Spleen (tissue), 7 donors: ENCODE data around the gene SEMA3G.

Experiments
- POLR2A ChIP-seq, 3 donors: fragments of 450-650 bp; IDR thresholded peaks; one replicate each; pipeline ENCODE4 v1.5.1; 2017; ENCODE audit warnings: antibody characterized with exemption in 3 of 3, mild to moderate bottlenecking in 1 of 3
- POLR2AphosphoS5 ChIP-seq, 3 donors: sonication (generic); formaldehyde crosslinking; IDR thresholded peaks; one replicate each; pipeline ENCODE4 v1.5.1; 2017; ENCODE audit warnings: antibody characterized with exemption in 3 of 3
- TF ChIP-seq, protein P1 (sequence below), 11 experiments: fragments of 200-600 bp in 7 of 11; fragments of 450-650 bp in 4 of 11; sonication (generic) in 4 of 11; IDR thresholded peaks in 8 of 11; conservative IDR thresholded peaks in 3 of 11; 1 replicate in 7 of 11; 2 replicates in 4 of 11; pipeline versions ENCODE4 v1.4.0 to v1.8.0; 2016 to 2021; ENCODE audit warnings: antibody characterized with exemption in 11 of 11, inconsistent platforms in 4 of 11, mild to moderate bottlenecking in 1 of 11
- donor health status: DM: no; HTN: no; CAD: no; lungs with moderate emphysema.
- donor health status: DM: no; HTN: no; CAD: no.
- donor health status: DM: no; HTN: no; CAD: no.

DNA sequence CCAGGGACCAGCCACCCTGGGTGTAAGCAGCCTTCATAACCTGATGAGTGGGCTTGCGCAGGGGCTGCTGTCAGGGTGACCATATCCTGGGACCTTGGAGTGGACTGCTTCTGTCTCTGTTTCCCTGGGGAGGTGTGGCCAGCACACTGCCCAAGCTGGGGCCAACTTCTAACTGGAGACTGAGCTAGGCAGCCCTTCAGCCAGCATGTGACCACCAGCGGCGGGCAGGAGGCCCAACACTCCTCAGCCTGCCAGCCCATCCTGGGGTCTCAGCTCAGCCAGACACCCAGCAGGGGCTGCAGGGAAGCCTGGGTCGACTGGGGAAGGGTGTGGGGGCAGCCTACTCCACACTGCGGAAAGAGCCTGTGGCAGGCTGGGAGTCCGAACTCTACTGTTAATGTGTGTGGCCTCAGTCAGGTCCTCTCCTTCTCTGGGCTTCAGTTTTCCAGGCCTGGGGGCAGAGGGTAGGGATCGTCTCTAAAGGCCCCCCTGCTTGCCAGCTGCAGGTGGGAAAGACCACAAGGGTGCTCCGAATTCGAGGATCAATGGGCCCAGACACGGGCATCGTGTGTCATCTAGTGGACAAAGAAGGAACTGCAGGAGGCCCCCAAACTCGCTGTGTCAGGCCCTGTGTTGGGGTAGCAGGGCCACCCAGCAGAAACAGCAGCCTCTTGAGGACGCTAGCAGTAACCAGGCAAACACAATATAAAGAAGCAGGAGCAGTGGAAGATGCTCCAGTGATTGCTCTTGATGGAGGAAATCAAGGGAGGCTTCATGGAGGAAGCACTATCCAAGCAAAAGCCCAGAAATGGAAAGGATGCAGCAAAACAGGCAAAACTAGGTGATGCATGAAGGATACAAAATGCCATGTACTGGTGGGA lies 2.0 kb upstream of the SEMA3G start:
- TF ChIP-seq, protein P1, sequence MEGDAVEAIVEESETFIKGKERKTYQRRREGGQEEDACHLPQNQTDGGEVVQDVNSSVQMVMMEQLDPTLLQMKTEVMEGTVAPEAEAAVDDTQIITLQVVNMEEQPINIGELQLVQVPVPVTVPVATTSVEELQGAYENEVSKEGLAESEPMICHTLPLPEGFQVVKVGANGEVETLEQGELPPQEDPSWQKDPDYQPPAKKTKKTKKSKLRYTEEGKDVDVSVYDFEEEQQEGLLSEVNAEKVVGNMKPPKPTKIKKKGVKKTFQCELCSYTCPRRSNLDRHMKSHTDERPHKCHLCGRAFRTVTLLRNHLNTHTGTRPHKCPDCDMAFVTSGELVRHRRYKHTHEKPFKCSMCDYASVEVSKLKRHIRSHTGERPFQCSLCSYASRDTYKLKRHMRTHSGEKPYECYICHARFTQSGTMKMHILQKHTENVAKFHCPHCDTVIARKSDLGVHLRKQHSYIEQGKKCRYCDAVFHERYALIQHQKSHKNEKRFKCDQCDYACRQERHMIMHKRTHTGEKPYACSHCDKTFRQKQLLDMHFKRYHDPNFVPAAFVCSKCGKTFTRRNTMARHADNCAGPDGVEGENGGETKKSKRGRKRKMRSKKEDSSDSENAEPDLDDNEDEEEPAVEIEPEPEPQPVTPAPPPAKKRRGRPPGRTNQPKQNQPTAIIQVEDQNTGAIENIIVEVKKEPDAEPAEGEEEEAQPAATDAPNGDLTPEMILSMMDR (IDR thresholded peaks at IDR 0.05 in 8 of 11, conservative IDR thresholded peaks at IDR 0.05 in 3 of 11), result peak; percentile 89 to 100 (median 98)
- TF ChIP-seq POLR2A (IDR thresholded peaks at IDR 0.05), result no peak
- TF ChIP-seq POLR2AphosphoS5 (IDR thresholded peaks at IDR 0.05), result no peak
